Inflammatory macrophage treated with lipopolysaccharide for 4 hours (primary cell): ENCODE results near the gene GMDS.
A peak's percentile ranks its signal among the peaks of the same experiment; 100 is the strongest.

Experiments used
- DNase-seq: peaks from one replicate; pipeline ENCODE4 v3.0.0-alpha.2; 2020

Gene GMDS

GRCh38 chr6:1820714-1821113 lies 424.7 kb downstream of the GMDS start:
- DNase-seq, result no peak

- DNase-seq, result no peak
Observed at GRCh38 chr6:1820165-1820564, 425.2 kb downstream of the GMDS start.

DNA sequence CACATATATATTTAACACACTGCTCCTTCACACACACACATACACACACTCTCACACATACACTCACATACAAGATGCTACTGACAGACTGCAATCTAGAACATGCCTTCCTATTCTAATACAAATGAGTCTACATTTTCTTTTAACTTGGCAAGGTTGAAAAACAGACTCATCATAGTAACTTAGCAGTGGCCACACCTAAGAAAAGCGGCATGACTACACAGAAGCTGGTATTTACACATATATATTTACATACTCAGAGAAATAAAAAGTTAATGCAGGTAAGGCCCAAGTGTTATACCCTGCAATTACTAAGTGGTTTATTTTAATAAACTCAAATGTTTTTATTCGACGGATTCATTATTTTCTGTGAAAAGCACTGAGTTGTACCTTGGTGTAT lies 426.4 kb downstream of the GMDS start:
- DNase-seq, result no peak

DNA sequence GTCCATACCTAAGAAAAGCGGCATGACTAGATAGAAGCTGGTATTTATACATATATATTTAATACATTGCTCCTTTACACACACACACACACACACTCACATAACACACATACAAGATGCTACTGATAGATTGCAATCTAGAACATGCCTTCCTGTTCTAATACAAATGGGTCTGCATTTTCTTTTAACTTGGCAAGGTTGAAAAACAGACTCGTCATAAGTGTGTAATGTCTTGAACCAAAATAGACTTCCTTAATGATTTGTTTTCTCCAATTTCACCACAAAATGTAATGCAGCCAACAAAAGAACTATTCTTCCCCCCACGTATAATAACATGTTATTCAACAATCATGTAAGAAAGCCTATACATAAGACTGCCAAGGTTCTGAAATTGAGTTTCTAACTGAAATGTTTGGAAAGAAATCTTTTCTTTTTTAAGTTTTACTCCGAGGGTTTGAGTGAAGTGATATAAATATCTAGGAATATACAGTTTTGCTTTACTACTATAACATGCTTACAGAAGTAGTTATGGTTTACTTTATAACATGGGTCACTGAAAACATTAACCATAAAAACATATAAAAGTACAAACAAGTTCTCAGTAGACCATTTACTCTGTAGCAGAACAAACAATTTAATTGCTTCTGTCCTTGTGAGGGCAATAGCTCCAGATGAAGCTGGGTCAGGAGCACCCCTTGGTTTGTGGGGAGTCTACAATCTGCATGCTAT lies 428.2 kb downstream of the GMDS start:
- DNase-seq, result no peak

DNA sequence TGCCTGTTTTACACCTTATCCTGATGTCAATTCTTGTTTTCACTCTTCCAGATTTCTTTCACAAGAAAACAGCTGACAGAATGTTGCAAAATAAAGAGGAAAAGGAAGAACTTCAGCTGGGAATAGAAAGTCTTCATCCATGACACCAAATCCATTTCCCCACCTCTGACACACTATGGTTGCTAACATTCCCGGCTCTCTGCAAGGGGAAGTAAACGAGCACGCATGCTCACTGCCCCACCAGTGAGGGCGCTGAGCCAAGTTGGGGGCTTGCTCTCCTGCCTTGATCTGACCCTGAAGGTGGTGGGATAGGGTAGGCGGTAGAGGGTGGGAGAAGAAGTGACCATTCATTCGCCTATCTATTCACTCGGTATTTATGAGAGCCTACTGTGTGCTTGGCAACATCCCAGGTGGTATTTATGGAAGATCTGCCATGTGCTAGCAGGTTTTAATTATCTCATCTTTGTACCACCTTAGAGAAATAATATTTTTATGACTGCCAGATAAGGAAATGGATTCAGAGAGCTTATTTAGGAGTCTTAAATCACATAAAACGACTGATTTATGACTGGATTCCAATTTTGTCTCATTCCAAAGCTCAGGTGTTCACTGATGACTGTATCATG lies 429.5 kb downstream of the GMDS start:
- no peak for DNase-seq

DNA sequence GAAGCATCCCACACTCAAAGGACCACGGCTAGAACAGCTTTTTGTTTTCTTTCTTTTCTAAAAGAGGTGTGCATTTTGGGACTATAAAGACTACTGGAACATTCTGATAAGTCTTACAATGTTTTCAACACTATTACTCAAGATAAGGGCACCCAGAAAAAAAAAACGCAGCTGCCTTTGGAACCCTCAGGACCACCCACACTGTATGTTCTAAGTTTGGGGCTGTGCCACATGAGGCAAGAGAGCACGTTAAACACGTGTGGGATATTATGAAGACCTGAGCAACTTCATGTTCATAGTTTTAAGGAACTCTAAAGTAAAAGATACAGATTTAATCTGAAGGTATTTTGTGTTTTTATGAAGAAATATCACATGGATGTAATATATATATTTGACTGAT lies 431.1 kb downstream of the GMDS start:
- DNase-seq, result no peak

- no peak for DNase-seq
Observed at GRCh38 chr6:1812487-1812886, 432.9 kb downstream of the GMDS start.

GRCh38 chr6:1812034-1812433 lies 433.4 kb downstream of the GMDS start:
- DNase-seq, result no peak

DNA sequence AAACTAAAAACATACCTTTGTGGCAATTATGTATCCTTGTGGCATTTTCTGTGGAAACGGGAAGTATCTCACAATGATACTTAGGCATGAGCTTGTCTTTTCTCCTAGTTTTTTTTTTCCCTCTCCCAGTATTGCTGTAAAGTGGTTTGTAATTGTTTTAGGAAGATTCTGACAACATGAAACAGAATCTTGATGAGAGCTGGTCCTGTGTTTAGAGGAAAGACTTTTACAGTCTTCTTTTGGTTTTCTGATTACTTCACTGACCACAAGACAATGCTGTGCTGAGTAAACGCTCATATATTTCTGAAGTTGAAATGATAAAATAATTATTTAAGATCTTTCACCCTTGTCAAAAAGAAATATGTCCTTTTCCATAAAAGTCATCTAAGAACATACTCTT lies 434.5 kb downstream of the GMDS start:
- DNase-seq, result no peak

GRCh38 chr6:1809291-1809988 lies 436.0 kb downstream of the GMDS start:
- DNase-seq, result no peak

DNA sequence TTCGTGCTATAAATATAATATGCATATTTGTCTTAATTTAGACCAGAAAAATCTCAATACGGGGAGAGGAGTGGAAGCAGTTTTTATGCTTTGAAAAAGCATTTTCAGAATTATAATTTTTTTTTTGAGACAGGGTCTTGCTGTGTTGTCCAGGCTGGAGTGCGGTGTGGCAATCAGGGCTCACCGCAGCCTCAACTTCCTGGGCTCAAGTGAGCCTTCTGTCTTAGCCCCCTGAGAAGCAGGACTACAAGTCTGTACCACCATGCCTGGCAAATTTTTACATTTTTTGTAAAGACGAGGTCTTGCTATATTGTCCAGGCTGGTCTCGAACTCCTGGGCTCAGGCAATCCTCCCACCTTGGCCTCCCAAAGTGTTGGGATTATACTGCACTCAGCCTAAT lies 438.5 kb downstream of the GMDS start:
- no peak for DNase-seq

- DNase-seq, result no peak
Observed at GRCh38 chr6:1802491-1803395, 442.7 kb downstream of the GMDS start.

DNA sequence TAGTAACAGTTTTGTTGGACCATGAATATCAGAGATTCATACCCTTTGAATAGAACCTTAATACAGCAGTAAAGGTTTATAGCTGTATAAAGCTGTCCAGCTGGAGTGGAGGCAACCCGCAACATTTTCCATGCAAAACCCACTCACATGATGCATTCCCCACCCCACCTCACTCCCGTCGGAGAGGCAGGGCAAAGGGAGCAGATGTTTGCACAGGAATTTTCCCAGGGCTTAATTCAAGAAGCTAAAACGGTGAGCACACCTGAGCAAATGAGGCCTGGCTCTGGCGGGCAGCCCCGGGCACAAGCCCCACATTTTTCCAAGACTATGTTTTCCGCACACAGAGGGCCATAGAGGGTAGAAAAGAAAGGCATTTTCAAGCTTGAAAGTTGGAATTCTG lies 444.0 kb downstream of the GMDS start:
- no peak for DNase-seq

DNA sequence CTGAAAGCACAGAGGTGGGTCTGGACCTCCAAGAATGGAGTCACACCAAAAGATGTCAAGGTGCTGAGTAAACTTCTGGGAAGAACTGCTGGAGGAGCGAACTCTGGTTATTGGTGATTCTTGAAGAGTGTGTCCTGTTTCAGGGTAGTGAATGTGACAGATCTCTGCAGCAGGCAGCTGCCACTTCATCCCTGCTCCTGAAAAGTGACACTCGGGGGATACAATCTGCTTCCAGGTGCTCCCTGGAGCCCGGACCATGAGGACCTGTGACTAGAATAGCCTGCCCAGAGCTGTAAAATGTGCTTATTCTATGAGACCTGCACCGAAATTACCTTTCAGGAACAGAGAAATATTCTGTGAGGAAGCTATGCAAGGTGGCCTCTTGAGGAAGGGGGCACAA lies 444.6 kb downstream of the GMDS start:
- no peak for DNase-seq

GRCh38 chr6:1798965-1799325 lies 446.5 kb downstream of the GMDS start:
- DNase-seq, result no peak

GRCh38 chr6:1798303-1798964 lies 447.0 kb downstream of the GMDS start:
- no peak for DNase-seq

DNA sequence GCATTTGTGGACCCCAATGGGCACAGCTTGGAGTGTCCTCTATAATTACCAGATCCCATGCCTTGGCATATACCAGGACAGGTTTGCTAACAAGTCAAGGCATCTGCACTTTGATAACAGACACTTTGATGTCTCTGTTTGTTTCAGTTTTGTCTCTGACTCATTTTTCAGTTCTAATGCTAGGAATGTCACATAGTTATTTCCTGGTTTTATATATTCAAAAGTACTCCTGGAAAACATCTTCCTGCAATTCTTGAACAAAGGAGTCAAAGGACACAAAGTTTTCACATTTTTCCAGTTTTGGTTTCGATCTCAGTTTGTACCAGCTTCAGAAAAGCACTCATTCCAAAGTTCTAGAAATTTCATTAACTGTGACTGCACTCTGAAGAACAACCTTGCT lies 447.6 kb downstream of the GMDS start:
- no peak for DNase-seq

- DNase-seq, result no peak
Observed at GRCh38 chr6:1796706-1797529, 448.5 kb downstream of the GMDS start.

DNA sequence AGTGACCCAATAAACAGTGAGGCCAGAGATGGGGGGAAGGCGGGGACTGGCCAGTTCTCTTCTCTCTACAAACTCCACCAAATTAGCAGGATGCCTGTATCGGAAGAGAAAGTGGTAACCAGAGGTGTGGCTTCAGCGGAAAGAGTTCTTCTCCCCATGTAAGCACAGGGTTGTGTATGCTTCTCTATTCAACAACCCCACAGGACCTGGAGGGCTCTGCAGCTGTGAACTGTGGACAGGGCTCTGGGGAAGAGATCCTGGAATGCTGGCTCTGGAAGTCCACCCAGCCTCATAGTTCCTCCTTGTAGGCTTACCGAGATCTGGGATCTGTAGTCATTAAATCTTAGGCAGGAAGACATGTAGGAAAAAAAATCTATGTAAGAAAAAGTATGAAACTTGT lies 449.5 kb downstream of the GMDS start:
- no peak for DNase-seq

DNA sequence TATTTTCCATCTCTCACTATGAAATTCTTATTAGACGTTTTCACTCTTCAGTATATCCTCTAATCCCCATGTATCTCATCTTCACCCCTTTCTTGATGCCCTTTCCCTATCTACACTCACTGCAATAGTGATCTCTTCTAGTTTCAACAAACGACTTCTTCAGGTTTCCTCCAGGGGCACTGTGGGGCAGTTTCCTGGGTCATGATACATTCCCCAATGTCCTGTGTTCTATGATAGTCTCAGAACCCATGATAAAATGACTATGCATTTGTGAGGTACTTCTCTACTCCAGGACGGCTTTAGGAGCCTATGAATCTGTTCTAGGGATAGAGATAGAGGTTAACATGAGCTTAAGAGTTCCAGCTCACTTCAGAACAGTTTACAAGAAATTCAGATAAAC lies 452.4 kb downstream of the GMDS start:
- peak; percentile 17 for DNase-seq

DNA sequence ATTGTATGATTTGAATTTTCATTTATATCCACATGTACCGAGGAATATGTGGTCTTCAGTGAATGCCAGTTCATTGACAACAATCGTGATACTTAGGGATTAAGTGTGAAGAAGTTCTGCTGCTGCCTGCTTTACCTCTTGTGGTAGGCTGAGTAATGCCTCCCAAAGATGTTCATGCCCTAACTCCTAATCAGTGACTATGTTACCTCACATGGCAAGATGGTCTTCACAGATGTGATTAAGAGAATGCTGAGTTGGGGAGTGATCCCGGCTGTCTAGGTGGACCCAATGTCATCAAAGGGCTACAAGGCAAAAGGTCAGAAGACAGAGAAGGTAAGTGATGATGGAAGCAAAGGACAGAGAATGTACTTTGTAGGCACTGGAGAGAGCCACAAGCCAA lies 454.7 kb downstream of the GMDS start:
- DNase-seq, result no peak

DNA sequence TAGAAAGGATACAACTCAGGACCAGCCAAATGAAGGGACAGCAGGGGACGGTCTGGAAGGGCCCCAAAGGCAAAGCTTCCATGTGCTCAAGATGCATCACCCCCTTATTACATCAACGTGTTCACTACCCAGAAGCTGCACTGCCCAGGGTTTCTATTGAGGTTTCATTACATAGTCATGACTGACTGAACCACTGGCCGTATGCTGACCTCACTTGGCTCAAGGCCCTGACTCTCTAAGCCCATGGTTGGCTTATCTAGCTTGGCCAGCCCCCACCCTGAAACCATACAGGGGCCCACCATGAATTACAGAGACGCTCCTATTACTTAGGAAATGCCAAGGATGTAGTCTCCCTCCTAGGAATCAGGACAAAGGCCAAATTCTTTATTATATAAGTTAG lies 456.3 kb downstream of the GMDS start:
- DNase-seq, result no peak
